Glomerular visceral epithelial cell (primary cell): Measurements from ENCODE around the gene ATXN10.
"Not testable (repeated sequence)": the region's sequence is repeated elsewhere in the genome, so short reads cannot be mapped to it uniquely, and the experiment has no call there.

Experiments
- DNase-seq: peaks from one replicate; pipeline ENCODE4 v3.0.0-alpha.2; 2016; ENCODE audit errors: extremely low spot score

The ATXN10 gene

GRCh38 chr22:45784357-45785277 is 113.0 kb downstream of the ATXN10 start:
- DNase-seq, result peak; percentile 62

- DNase-seq, result peak; percentile 63
These were observed 113.8 kb downstream of the ATXN10 start for GRCh38 chr22:45785458-45785857.

- no peak for DNase-seq
These were observed 115.1 kb downstream of the ATXN10 start for GRCh38 chr22:45786726-45787125.

GRCh38 chr22:45787759-45788158 is 116.1 kb downstream of the ATXN10 start:
- DNase-seq, result no peak

GRCh38 chr22:45788522-45788921 is 116.9 kb downstream of the ATXN10 start:
- DNase-seq, result no peak

- DNase-seq, result no peak
These were observed 118.8 kb downstream of the ATXN10 start for GRCh38 chr22:45790401-45790800.

GRCh38 chr22:45793161-45793560 is 121.5 kb downstream of the ATXN10 start:
- no peak for DNase-seq

GRCh38 chr22:45793892-45794291 is 122.3 kb downstream of the ATXN10 start:
- DNase-seq, result no peak

- DNase-seq, result not testable (repeated sequence)
These were observed 124.4 kb downstream of the ATXN10 start for GRCh38 chr22:45796009-45796408.

GRCh38 chr22:45799291-45799690 is 127.7 kb downstream of the ATXN10 start:
- no peak for DNase-seq

- DNase-seq, result no peak
These were observed 130.4 kb downstream of the ATXN10 start for GRCh38 chr22:45802054-45802453.

GRCh38 chr22:45804319-45804985 is 132.8 kb downstream of the ATXN10 start:
- DNase-seq, result no peak

GRCh38 chr22:45804986-45805325 is 133.3 kb downstream of the ATXN10 start:
- peak; percentile 87 for DNase-seq

- DNase-seq, result peak; percentile 38
These were observed 133.8 kb downstream of the ATXN10 start for GRCh38 chr22:45805413-45805812.

GRCh38 chr22:45807156-45807915 is 135.7 kb downstream of the ATXN10 start:
- DNase-seq, result no peak

- no peak for DNase-seq
These were observed 141.3 kb downstream of the ATXN10 start for GRCh38 chr22:45812910-45813309.

GRCh38 chr22:45814198-45814597 is 142.6 kb downstream of the ATXN10 start:
- no peak for DNase-seq

- no peak for DNase-seq
These were observed 145.1 kb downstream of the ATXN10 start for GRCh38 chr22:45816776-45817175.

GRCh38 chr22:45817745-45818423 is 146.2 kb downstream of the ATXN10 start:
- peak; percentile 24 for DNase-seq

GRCh38 chr22:45818424-45819085 is 146.9 kb downstream of the ATXN10 start:
- DNase-seq, result no peak

- peak; percentile 22 for DNase-seq
These were observed 147.7 kb downstream of the ATXN10 start for GRCh38 chr22:45819305-45819704.
